H1 (cell line): ENCODE results near the gene ZC3H12C. TPM values are rescaled to one million over a fixed set of nuclear protein-coding genes. Genes with fewer than 3 reads are reported as not detected.

Source experiments
- ASH2L ChIP-seq: fragments of 200-600, 300-600 bp; sonication (generic); IDR thresholded peaks from one replicate; pipeline ENCODE4 v1.7.1; 2017; ENCODE audit warnings: low read length
- BCL11A ChIP-seq, 2 experiments: IDR thresholded peaks; one replicate each; pipeline ENCODE4 v1.6.1; 2011; ENCODE audit warnings: low read depth in 2 of 2, low read length in 2 of 2, mild to moderate bottlenecking in 2 of 2
- FOSL1 ChIP-seq: IDR thresholded peaks from 2 replicates; pipeline ENCODE4 v1.6.1; 2011; ENCODE audit warnings: mild to moderate bottlenecking, low read depth, low read length, moderate library complexity; ENCODE audit not compliant: insufficient read depth
- HDAC2 ChIP-seq, 2 experiments: fragments of 300-600 bp in 1 of 2; sonication (generic) in 1 of 2; IDR thresholded peaks; 2 replicates each; pipeline ENCODE4 v1.6.1; 2011 to 2012; ENCODE audit warnings: low read depth in 2 of 2, low read length in 2 of 2, mild to moderate bottlenecking in 2 of 2, moderate library complexity in 2 of 2, borderline replicate concordance in 1 of 2, inconsistent platforms in 1 of 2
- JUND ChIP-seq: IDR thresholded peaks from 2 replicates; pipeline ENCODE4 v1.6.1; 2011; ENCODE audit warnings: mild to moderate bottlenecking, improper control_type of control experiment, low read length
- RAD21 ChIP-seq, 2 experiments: IDR thresholded peaks in 1 of 2; conservative IDR thresholded peaks in 1 of 2; 2 replicates each; pipeline ENCODE4 v1.6.1; 2011; ENCODE audit warnings: low read depth in 2 of 2, low read length in 2 of 2, improper control_type of control experiment in 1 of 2, inconsistent platforms in 1 of 2, mild to moderate bottlenecking in 1 of 2, moderate library complexity in 1 of 2
- RNF2 ChIP-seq: fragments of 200-900, 300-1000 bp; sonication (generic); IDR thresholded peaks from 2 replicates; pipeline ENCODE4 v1.7.1; 2016; ENCODE audit warnings: borderline replicate concordance, low read depth, mild to moderate bottlenecking, antibody characterized with exemption, low read length; ENCODE audit not compliant: poor library complexity, severe bottlenecking; ENCODE audit errors: missing control alignments
- SIN3A ChIP-seq, 2 experiments: IDR thresholded peaks in 1 of 2; conservative IDR thresholded peaks in 1 of 2; 2 replicates each; pipeline ENCODE4 v1.6.1; 2011 to 2012; ENCODE audit warnings: low read length in 2 of 2, improper control_type of control experiment in 1 of 2, low read depth in 1 of 2, mild to moderate bottlenecking in 1 of 2
- TBP ChIP-seq: IDR thresholded peaks from 2 replicates; pipeline ENCODE4 v1.6.1; 2011; ENCODE audit warnings: low read depth, low read length, improper control_type of control experiment
- TCF12 ChIP-seq: IDR thresholded peaks from 2 replicates; pipeline ENCODE4 v1.6.1; 2011; ENCODE audit warnings: low read depth, mild to moderate bottlenecking, low read length
- polyA plus RNA-seq, 7 experiments: library from polyadenylated mRNA; depleted of rRNA in 3 of 7; stranded (reverse) in 5 of 7; unstranded in 2 of 7; fragments of >200 nt in 5 of 7; fragments of 200-250 nt in 2 of 7; gene quantifications; 1 replicate in 5 of 7; 2 replicates in 1 of 7; 4 replicates in 1 of 7; pipeline versions ENCODE4 v1.2.1 to v1.2.3, GENCODE V29; 2011 to 2013; ENCODE audit warnings: missing spikeins in 2 of 7, mixed read lengths in 2 of 7
- total RNA-seq: library from RNA; stranded (reverse); fragmentation: NEBNext Ultra II Directional; extraction: Animal tissue kit (Norgen Biotek cat#: 25700); gene quantifications from 2 replicates; pipeline ENCODE4 v1.2.1, GENCODE V29; 2021
- TF ChIP-seq, protein P1 (sequence below): IDR thresholded peaks from 2 replicates; pipeline ENCODE4 v1.6.1; 2011; ENCODE audit warnings: low read length, improper control_type of control experiment
- TF ChIP-seq, protein P2 (sequence below): IDR thresholded peaks from 2 replicates; pipeline ENCODE4 v1.6.1; 2011; ENCODE audit warnings: low read depth, mild to moderate bottlenecking, low read length; ENCODE audit not compliant: insufficient read depth
- TF ChIP-seq, protein P3 (sequence below): IDR thresholded peaks from 2 replicates; pipeline ENCODE4 v1.6.1; 2012; ENCODE audit warnings: low read length, inconsistent platforms
- TF ChIP-seq, protein P4 (sequence below), 3 experiments: IDR thresholded peaks; 1 replicate in 2 of 3; 2 replicates in 1 of 3; pipeline versions ENCODE4 v1.5.1 to v1.6.1; 2011; ENCODE audit warnings: low read length in 3 of 3, mild to moderate bottlenecking in 3 of 3, inconsistent platforms in 2 of 3, low read depth in 1 of 3, moderate library complexity in 1 of 3; ENCODE audit not compliant: insufficient read depth in 1 of 3; ENCODE audit errors: control extremely low read depth in 1 of 3

Gene ZC3H12C
- total and polyA plus RNA-seq, 2 of the 8 experiments (the other 6 are each of a cell fraction or from before 2014, with no cell fraction given): 2.0 to 2.7 TPM

DNA sequence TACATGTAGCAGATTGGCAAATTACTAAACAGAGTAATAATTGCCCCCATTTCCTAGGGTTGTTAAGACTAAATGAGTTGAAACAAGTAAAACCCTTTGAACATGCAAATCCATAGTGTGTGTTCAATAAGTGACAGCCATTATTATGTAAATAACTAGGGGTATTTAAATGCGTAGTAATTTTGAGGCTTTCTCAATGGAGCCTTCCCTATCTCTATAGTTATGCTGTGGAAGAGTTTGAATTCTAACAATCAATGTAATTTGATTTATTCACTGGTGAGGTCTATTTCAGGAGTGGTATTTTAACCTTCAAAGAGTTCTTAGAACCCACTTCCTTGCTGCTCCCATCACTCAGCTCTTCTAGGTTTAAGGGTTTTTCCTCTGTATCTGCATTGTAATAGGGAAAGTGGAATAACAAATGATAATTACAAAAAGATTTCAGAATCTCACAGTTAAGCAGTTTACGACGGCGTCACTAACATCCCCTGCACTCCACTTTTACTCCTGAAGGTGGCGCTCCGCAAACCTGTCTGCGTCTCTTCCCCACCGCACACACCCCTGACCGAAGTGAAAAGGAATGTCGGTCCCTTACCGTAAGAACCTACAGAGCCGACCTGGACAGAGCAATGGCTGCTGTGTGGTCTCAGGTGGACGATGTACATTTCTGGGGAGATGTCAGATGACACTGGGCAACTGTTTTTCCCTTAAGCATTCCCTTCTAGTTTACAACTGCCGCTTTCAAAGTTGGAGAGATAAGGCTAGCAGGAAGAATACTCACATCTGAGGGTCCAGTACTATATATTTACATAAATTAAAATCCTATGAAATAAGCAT is 80.8 kb downstream of the ZC3H12C start (continued):
- TF ChIP-seq, protein P1, sequence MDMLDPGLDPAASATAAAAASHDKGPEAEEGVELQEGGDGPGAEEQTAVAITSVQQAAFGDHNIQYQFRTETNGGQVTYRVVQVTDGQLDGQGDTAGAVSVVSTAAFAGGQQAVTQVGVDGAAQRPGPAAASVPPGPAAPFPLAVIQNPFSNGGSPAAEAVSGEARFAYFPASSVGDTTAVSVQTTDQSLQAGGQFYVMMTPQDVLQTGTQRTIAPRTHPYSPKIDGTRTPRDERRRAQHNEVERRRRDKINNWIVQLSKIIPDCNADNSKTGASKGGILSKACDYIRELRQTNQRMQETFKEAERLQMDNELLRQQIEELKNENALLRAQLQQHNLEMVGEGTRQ: no peak
- TF ChIP-seq BCL11A (IDR thresholded peaks at IDR 0.05; ENCODE audit: low read depth in 2 of 2, low read length in 2 of 2) (no peak), JUND (peak; percentile 47; the same call in 1 of the 2 replicates), ASH2L (peak; percentile 46), HDAC2 (IDR thresholded peaks at IDR 0.05; ENCODE audit: borderline replicate concordance in 1 of 2, low read depth in 2 of 2, low read length in 2 of 2) (no peak), RAD21 (IDR thresholded peaks at IDR 0.05 in 1 of 2, conservative IDR thresholded peaks at IDR 0.05 in 1 of 2; ENCODE audit: low read depth in 2 of 2, low read length in 2 of 2) (peak; percentile 55 to 67), SIN3A (conservative IDR thresholded peaks at IDR 0.05 in 1 of 2, IDR thresholded peaks at IDR 0.05 in 1 of 2; ENCODE audit: low read depth in 1 of 2, low read length in 2 of 2) (no peak), TBP (no peak), FOSL1 (no peak), RNF2 (no peak), TCF12 (no peak)
- TF ChIP-seq, protein P2, sequence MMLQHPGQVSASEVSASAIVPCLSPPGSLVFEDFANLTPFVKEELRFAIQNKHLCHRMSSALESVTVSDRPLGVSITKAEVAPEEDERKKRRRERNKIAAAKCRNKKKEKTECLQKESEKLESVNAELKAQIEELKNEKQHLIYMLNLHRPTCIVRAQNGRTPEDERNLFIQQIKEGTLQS: no peak
- TF ChIP-seq, protein P3, sequence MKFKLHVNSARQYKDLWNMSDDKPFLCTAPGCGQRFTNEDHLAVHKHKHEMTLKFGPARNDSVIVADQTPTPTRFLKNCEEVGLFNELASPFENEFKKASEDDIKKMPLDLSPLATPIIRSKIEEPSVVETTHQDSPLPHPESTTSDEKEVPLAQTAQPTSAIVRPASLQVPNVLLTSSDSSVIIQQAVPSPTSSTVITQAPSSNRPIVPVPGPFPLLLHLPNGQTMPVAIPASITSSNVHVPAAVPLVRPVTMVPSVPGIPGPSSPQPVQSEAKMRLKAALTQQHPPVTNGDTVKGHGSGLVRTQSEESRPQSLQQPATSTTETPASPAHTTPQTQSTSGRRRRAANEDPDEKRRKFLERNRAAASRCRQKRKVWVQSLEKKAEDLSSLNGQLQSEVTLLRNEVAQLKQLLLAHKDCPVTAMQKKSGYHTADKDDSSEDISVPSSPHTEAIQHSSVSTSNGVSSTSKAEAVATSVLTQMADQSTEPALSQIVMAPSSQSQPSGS: no peak
- TF ChIP-seq, protein P4, sequence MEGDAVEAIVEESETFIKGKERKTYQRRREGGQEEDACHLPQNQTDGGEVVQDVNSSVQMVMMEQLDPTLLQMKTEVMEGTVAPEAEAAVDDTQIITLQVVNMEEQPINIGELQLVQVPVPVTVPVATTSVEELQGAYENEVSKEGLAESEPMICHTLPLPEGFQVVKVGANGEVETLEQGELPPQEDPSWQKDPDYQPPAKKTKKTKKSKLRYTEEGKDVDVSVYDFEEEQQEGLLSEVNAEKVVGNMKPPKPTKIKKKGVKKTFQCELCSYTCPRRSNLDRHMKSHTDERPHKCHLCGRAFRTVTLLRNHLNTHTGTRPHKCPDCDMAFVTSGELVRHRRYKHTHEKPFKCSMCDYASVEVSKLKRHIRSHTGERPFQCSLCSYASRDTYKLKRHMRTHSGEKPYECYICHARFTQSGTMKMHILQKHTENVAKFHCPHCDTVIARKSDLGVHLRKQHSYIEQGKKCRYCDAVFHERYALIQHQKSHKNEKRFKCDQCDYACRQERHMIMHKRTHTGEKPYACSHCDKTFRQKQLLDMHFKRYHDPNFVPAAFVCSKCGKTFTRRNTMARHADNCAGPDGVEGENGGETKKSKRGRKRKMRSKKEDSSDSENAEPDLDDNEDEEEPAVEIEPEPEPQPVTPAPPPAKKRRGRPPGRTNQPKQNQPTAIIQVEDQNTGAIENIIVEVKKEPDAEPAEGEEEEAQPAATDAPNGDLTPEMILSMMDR (IDR thresholded peaks at IDR 0.05; ENCODE audit: control extremely low read depth in 1 of 3, insufficient read depth in 1 of 3, low read depth in 1 of 3, low read length in 3 of 3): peak; percentile 69 to 93 (median 81)
